Amygdala (tissue), 56 donors: ENCODE measurements around the gene BARX2.
A peak's percentile ranks its signal among the peaks of the same experiment; 100 is the strongest.
"Not testable (repeated sequence)": the region's sequence is repeated elsewhere in the genome, so short reads cannot be mapped to it uniquely, and the experiment has no call there.

Experiments
- DNase-seq, 56 donors: peaks; one replicate each; lab custom pipeline; 2025; lab: John Stamatoyannopoulos, UW

The BARX2 gene, protein sequence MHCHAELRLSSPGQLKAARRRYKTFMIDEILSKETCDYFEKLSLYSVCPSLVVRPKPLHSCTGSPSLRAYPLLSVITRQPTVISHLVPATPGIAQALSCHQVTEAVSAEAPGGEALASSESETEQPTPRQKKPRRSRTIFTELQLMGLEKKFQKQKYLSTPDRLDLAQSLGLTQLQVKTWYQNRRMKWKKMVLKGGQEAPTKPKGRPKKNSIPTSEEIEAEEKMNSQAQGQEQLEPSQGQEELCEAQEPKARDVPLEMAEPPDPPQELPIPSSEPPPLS

GRCh38 chr11:129375751-129376657, at the start of gene BARX2:
TSS of gene BARX2 (plus strand) at chr11:129375848. CDS start at chr11:129376036, 188 bp downstream.
- DNase-seq: peak in 28 of 56 donors; percentile 2 to 67 (median 12)

DNA sequence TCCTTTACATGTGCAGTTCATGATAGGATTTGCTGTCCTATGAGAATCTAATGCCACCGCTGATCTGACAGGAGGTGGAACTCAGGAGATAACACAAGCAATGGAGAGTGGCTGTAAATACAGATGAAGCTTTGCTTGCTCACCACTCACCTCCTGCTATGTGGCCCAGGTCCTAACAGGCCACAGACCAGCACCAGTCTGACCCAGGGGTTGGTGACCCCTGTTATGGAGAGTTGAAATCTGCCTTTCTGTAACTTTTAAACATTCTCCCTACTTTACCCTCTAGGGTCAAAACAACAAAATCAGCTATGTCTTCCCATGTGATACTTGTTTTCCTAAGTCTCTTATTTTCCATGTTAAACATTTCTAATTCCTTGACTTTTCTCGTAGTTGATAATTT, 48.7 kb upstream of the BARX2 start:
- no peak for DNase-seq

- DNase-seq: peak in 1 of 56 donors; percentile 9
Measured at GRCh38 chr11:129327708-129328107, 47.9 kb upstream of the BARX2 start.

- DNase-seq: no peak
Measured at GRCh38 chr11:129328756-129329155, 46.9 kb upstream of the BARX2 start.

- no peak for DNase-seq
Measured at GRCh38 chr11:129331217-129331616, 44.4 kb upstream of the BARX2 start.

DNA sequence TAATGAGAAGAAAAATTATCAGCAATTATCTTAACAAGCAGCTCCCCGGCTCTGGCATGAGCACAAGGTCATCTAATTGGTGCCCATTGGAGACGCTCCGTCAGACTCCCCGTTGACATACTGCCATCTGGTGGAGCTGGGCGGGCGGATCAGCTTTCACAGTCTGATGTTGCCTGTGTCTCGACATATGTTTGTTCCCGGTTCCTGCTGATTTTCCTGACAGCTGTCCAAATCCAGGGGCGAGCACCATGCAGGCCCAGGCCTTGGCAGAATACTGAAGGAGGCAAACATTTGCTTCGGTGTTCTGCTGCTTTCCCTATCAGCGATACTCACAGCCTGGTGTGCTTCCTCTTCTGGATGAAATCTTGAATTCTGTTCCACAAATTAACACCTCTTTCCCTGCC, 43.8 kb upstream of the BARX2 start:
- DNase-seq: peak in 53 of 56 donors; percentile 5 to 90 (median 63)

DNA sequence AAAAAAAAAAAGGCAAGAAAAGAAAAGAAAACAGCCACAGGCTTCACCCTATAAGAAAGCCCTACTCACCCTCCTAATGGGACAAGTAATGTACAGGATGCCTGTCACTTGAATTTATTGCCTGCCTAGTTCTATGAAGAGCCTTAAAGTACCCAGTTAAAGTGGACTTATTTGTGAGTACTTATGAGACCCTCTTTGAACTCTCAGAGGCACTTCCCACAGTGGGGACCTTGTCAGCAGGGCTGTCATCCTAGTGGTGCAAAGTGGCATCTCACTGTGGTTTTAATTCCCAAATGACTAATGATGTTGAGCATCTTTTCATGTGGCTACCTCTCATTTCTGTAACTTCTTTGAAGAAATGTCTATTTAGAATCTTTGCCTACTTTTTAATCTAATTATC, 41.8 kb upstream of the BARX2 start:
- DNase-seq: no peak

- not testable (repeated sequence) for DNase-seq
Measured at GRCh38 chr11:129344301-129344940, 31.2 kb upstream of the BARX2 start.

DNA sequence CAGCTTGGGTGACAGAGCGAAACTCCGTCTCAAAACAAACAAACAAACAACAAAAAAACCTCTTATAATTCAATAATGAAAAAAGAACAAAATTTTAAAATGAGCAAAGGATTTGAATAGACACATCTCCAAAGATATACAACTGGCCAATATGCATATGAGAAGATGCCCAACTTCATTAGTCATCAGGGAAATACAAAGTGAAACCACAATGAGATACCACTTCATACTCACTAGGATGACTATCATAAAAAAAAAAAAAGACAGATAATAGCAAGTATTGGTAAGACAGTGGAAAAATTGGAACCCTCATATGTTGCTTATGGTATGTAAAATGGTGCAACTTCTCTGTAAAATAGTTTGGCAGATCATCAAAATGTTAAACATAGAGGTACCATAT, 28.7 kb upstream of the BARX2 start:
- DNase-seq: no peak

- DNase-seq: no peak
Measured at GRCh38 chr11:129348813-129349212, 26.8 kb upstream of the BARX2 start.

DNA sequence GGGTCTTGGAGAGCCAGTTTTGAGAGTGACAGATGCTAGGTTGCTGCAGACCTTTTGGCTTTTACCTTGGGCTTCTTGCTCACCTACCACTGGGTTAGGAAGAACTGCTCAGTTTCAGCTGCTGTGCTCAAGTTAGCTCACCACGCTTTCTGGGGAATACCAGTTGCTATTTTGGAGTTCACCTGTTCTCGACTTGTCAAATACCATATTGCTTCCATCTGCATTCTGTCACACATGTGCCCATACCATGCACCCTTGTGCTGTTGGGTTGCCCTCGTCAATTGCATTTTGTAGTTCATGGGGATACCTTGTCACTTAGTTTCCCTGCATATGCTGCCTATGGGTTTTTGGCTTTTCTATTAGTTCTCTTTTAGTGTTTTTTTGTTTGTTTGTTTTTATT, 23.0 kb upstream of the BARX2 start:
- DNase-seq: no peak

- no peak for DNase-seq
Measured at GRCh38 chr11:129354691-129355090, 21.0 kb upstream of the BARX2 start.

- no peak for DNase-seq
Measured at GRCh38 chr11:129359748-129360147, 15.9 kb upstream of the BARX2 start.

DNA sequence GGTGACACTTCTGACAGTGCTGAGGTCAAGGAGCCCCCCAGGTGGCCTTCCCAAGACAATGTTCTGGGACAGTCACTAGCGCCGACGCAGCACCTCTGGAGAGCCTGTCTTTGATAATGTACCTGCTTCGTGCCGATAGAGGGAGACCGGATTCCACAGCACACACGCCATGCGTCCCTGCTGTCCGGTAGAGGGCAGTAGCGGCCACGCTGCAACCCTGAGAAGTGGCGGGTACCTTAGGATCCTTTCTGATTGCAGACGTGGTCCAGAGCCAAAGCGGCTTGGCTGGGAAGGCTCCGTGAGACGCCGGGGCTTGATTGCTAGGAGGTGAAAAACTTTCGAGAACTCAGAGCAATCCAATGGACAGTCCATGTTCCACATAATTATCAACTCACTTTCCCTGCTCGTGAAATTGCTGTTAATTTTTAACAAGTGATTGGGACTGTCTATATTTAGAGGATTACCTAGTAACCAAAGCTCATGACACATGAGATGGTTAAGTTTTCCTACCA, 11.4 kb upstream of the BARX2 start:
- DNase-seq: peak in 50 of 56 donors; percentile 13 to 77 (median 42)

DNA sequence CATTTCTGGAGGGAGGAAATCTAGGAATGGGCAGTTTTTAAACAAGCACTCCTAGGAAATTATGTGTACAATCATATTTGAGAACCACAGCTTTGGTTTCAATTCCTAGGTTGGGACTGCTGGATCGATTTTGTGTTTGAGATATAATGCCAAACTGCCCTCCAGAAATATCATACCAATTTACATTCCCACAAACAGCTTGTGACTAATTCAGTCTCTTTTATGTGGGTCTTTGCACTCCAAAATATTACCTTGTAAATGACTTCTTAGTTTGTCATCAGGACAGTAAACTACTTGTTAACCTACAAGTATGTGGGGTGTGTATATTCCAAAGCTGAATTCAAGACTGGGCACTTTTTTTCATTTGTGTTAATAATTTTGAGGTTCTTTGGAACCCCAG, 9.8 kb upstream of the BARX2 start:
- no peak for DNase-seq

DNA sequence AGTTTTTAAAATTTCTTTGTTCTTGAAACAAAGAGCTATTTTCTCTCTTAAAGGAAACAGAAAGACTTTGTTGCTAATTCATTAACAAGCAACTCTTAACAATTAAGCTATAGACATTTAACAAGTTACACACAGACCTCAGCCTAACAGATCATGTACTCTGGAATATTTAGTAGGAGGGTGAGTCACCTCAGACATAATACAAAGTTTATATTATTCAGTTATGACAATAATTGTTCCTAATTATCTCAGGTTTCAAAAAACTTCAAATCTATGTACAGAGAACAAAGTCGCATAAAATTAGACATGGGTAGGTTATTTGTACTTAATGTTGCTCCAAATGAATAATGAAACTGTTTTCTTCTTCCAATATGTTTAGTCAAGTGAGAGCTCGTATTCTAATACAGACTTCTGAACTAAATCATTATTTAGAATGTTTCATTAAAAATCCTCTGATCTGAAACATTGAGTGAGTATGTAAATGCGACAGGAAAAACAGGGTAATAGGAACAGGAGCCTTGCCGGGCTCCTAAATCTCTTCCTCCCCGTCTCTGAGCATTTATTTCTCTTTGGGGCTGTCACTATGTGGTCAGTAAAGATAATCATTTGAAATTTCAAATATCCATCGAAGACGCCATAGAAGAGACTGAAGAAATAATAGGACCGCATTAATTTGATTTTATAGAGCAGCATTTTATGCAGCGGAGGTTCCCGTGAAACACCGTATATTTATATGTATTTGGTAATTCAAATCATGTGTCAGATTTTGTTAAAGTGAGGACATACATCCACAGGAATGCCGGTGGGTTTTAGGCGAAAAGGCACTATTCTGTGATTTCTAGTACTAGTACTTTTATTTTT, 8.7 kb upstream of the BARX2 start:
- no peak for DNase-seq

DNA sequence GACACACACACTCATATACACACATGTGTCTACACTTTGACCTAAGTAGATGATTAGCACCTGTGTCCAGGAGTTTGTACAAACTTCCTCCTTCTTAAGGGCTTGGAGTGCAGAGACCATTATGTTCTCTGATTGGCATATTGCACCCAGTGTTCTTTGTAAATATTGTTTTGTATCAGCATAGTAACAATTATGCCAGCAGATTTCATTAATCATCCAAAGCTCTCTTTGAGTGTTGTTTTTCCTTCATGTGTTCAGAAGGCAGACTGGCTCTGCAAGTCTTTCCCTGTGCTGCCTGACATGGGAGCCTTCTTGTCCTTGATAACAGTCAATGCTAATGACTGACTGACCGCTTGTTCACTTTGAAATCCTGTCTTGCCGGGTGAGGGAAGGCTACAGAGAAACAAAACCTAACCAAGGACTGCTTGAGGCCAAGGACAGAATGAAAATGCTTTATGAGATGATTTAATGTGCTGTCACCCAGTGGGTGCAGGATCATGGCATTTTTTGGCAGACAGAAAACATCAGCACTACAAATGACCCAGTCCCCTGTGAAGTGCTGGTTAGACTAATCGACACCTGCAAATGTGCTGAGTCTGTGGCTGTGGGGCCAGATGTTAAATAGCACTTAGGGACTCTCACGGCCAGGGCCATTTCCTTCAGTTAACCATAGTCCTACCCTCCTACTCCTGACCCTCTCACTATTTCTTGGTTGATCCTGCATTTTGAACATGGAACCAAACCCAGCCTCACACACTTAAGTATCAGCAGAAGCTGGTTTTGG, 6.6 kb upstream of the BARX2 start:
- no peak for DNase-seq

- no peak for DNase-seq
Measured at GRCh38 chr11:129370715-129371114, 4.9 kb upstream of the BARX2 start.
